HCT116 (cell line): ENCODE data around the gene TNIK. TPM values are rescaled to one million over a fixed set of nuclear protein-coding genes. Genes with fewer than 3 reads are reported as not detected.

Experiments used
- ATAC-seq: fragments of 200-7000 bp; cut with Tn5 transposase; 2 replicates; pipeline ENCODE4 v1.9.1; 2020; ENCODE audit warnings: mild to moderate bottlenecking, moderate library complexity
- BruUV-seq: library from RNA; stranded (reverse); fragments of 400-500 nt; replicated peaks from 2 replicates; lab custom pipeline; 2021; lab: Mats Ljungman, UMichigan
- CTCF ChIA-PET: fragments of 300-600 bp; sonication (Branson Sonifier 250); formaldehyde crosslinking; loops from one replicate; lab custom pipeline; 2021; ENCODE audit warnings: antibody characterized with exemption; lab: Charles Lee
- POLR2A ChIA-PET: fragments of 300-600, 350-600 bp; sonication (Branson Sonifier 250); formaldehyde crosslinking; loops from one replicate; lab custom pipeline; 2021; ENCODE audit warnings: antibody characterized with exemption; lab: Charles Lee
- RAD21 ChIA-PET, 2 experiments: fragments of 300-600 bp; sonication (Branson Sonifier 250); formaldehyde crosslinking; loops; one replicate each; lab custom pipeline; 2023; ENCODE audit warnings: low total read pairs in 2 of 2; ENCODE audit not compliant: uncharacterized antibody in 2 of 2, unreplicated experiment in 2 of 2, low non-redundant PET in 1 of 2; lab: Charles Lee
- DNase-seq: peaks from one replicate; pipeline ENCODE4 v3.0.0-alpha.2; 2010; ENCODE audit warnings: low read depth, low spot score
- H2AFZ ChIP-seq: fragments of 200-600 bp; shearing (Covaris generic), sonication (generic); 2 replicates; pipeline ENCODE4 v1.6.1; 2017; ENCODE audit warnings: low read depth, mixed run types, mixed read lengths, antibody characterized with exemption, low read length; ENCODE audit not compliant: poor library complexity, severe bottlenecking
- H3K27ac ChIP-seq: 2 replicates; pipeline ENCODE4 v1.5.1; 2012; ENCODE audit warnings: low read depth, low read length
- H3K27me3 ChIP-seq: fragments of 200-600 bp; sonication (generic); 2 replicates; pipeline ENCODE4 v1.6.1; 2016; ENCODE audit warnings: mixed run types, low read length, mixed read lengths; ENCODE audit not compliant: insufficient read depth
- H3K36me3 ChIP-seq, 2 experiments: fragments of 200-500 bp in 1 of 2; fragments of 200-600 bp in 1 of 2; sonication (Bioruptor generic) in 1 of 2; sonication (generic) in 1 of 2; 2 replicates each; pipeline versions ENCODE4 v1.5.1 to v1.6.1; 2014 to 2016; ENCODE audit warnings: low read length in 2 of 2, inconsistent platforms in 1 of 2, mixed read lengths in 1 of 2, mixed run types in 1 of 2; ENCODE audit not compliant: insufficient read depth in 2 of 2, control insufficient read depth in 1 of 2
- H3K4me1 ChIP-seq, 2 experiments: fragments of 200-600 bp in 1 of 2; sonication (generic) in 1 of 2; 2 replicates each; pipeline versions ENCODE4 v1.5.1 to v1.6.1; 2012 to 2017; ENCODE audit warnings: low read length in 2 of 2, inconsistent platforms in 1 of 2, mild to moderate bottlenecking in 1 of 2, mixed read lengths in 1 of 2, mixed run types in 1 of 2, moderate library complexity in 1 of 2; ENCODE audit not compliant: insufficient read depth in 2 of 2, control insufficient read depth in 1 of 2
- H3K4me2 ChIP-seq: fragments of 200-600 bp; sonication (generic); 2 replicates; pipeline ENCODE4 v1.6.1; 2017; ENCODE audit warnings: mixed run types, low read length, mixed read lengths
- H3K4me3 ChIP-seq, 2 experiments: fragments of 200-600 bp in 1 of 2; sonication (generic) in 1 of 2; replicated peaks in 1 of 2; 2 replicates each; pipeline ENCODE4 v1.5.1; 2011 to 2016; ENCODE audit warnings: low read length in 2 of 2, control low read depth in 1 of 2, low read depth in 1 of 2, mild to moderate bottlenecking in 1 of 2, mixed read lengths in 1 of 2, mixed run types in 1 of 2
- H3K79me2 ChIP-seq: fragments of 200-600 bp; sonication (generic); 2 replicates; pipeline ENCODE4 v1.6.1; 2017; ENCODE audit warnings: mild to moderate bottlenecking, mixed run types, low read length, moderate library complexity, mixed read lengths; ENCODE audit not compliant: insufficient read depth
- H3K9ac ChIP-seq: fragments of 200-600 bp; sonication (generic); 2 replicates; pipeline ENCODE4 v1.6.1; 2016; ENCODE audit warnings: low read length, mixed read lengths
- H3K9me2 ChIP-seq: fragments of 200-600 bp; sonication (generic), shearing (Covaris generic); 2 replicates; pipeline ENCODE4 v1.6.1; 2017; ENCODE audit warnings: mixed run types, mild to moderate bottlenecking, moderate library complexity; ENCODE audit not compliant: insufficient read depth
- H3K9me3 ChIP-seq, 2 experiments: fragments of 200-500 bp in 1 of 2; fragments of 200-600 bp in 1 of 2; sonication (Bioruptor generic) in 1 of 2; sonication (generic) in 1 of 2; 2 replicates each; pipeline ENCODE4 v1.6.1; 2014 to 2017; ENCODE audit warnings: low read length in 2 of 2, mixed read lengths in 2 of 2, inconsistent platforms in 1 of 2, low read depth in 1 of 2, mild to moderate bottlenecking in 1 of 2, mixed run types in 1 of 2, moderate library complexity in 1 of 2; ENCODE audit not compliant: control insufficient read depth in 1 of 2, insufficient read depth in 1 of 2
- H4K20me1 ChIP-seq: fragments of 200-600 bp; sonication (generic), shearing (Covaris generic); 2 replicates; pipeline ENCODE4 v1.6.1; 2017; ENCODE audit warnings: mixed run types, mild to moderate bottlenecking, moderate library complexity; ENCODE audit not compliant: insufficient read depth
- ATF3 ChIP-seq: IDR thresholded peaks from 2 replicates; pipeline ENCODE4 v1.6.1; 2012
- CBX3 ChIP-seq: IDR thresholded peaks from 2 replicates; pipeline ENCODE4 v1.6.1; 2012; ENCODE audit warnings: low read depth
- CEBPB ChIP-seq: IDR thresholded peaks from 2 replicates; pipeline ENCODE4 v1.6.1; 2012; ENCODE audit warnings: low read depth
- CTCF ChIP-seq, 3 experiments: fragments of 200-600 bp in 1 of 3; sonication (generic) in 1 of 3; IDR thresholded peaks in 2 of 3; conservative IDR thresholded peaks in 1 of 3; 2 replicates each; pipeline ENCODE4 v1.5.1; 2012 to 2017; ENCODE audit warnings: low read depth in 2 of 3, low read length in 2 of 3, antibody characterized with exemption in 1 of 3, borderline replicate concordance in 1 of 3, control low read depth in 1 of 3, mild to moderate bottlenecking in 1 of 3, mixed read lengths in 1 of 3, mixed run types in 1 of 3, moderate library complexity in 1 of 3; ENCODE audit not compliant: insufficient read depth in 1 of 3
- EGR1 ChIP-seq: IDR thresholded peaks from 2 replicates; pipeline ENCODE4 v1.6.1; 2012; ENCODE audit warnings: low read depth
- ELF1 ChIP-seq: IDR thresholded peaks from 2 replicates; pipeline ENCODE4 v1.6.1; 2012; ENCODE audit warnings: low read depth, borderline replicate concordance
- EZH2phosphoT487 ChIP-seq: fragments of 200-600 bp; IDR thresholded peaks from 2 replicates; pipeline ENCODE4 v1.6.1; 2018; ENCODE audit warnings: antibody characterized with exemption, borderline replicate concordance
- FOSL1 ChIP-seq: IDR thresholded peaks from 2 replicates; pipeline ENCODE4 v1.6.1; 2012; ENCODE audit warnings: low read depth
- JUND ChIP-seq: IDR thresholded peaks from 2 replicates; pipeline ENCODE4 v1.6.1; 2012
- MAX ChIP-seq: IDR thresholded peaks from 2 replicates; pipeline ENCODE4 v1.6.1; 2012
- POLR2A ChIP-seq: IDR thresholded peaks from 2 replicates; pipeline ENCODE4 v1.7.0; 2011; ENCODE audit warnings: borderline replicate concordance; ENCODE audit not compliant: insufficient read depth, insufficient read length; ENCODE audit errors: extremely low read depth
- POLR2AphosphoS5 ChIP-seq: IDR thresholded peaks from 2 replicates; pipeline ENCODE4 v1.6.1; 2011; ENCODE audit warnings: mild to moderate bottlenecking, low read depth, low read length, moderate library complexity
- RAD21 ChIP-seq: IDR thresholded peaks from 2 replicates; pipeline ENCODE4 v1.6.1; 2012; ENCODE audit warnings: low read depth, mild to moderate bottlenecking
- REST ChIP-seq: IDR thresholded peaks from 2 replicates; pipeline ENCODE4 v1.6.1; 2012; ENCODE audit warnings: low read depth
- SRF ChIP-seq: IDR thresholded peaks from 2 replicates; pipeline ENCODE4 v1.6.1; 2012; ENCODE audit warnings: low read depth
- YY1 ChIP-seq: IDR thresholded peaks from 2 replicates; pipeline ENCODE4 v1.6.1; 2011; ENCODE audit warnings: low read length, low read depth, moderate library complexity, mild to moderate bottlenecking; ENCODE audit not compliant: insufficient replicate concordance; ENCODE audit errors: extremely low read depth
- ZFX ChIP-seq: fragments of 450-650 bp; IDR thresholded peaks from 2 replicates; pipeline ENCODE4 v1.6.1; 2017
- ZNF274 ChIP-seq: fragments of 200-500 bp; sonication (Bioruptor generic); IDR thresholded peaks from 2 replicates; pipeline ENCODE4 v1.6.1; 2014; ENCODE audit warnings: mild to moderate bottlenecking, low read depth, low read length, inconsistent platforms
- intact Hi-C: fragments of 100-400 bp; cut with micrococcal nuclease; formaldehyde crosslinking; loops from 2 replicates; pipeline ENCODE4 v1.10.0; 2022
- total RNA-seq: library from RNA; stranded (reverse); gene quantifications from one replicate; pipeline ENCODE4 v1.2.1, GENCODE V29; 2021; ENCODE audit not compliant: unreplicated experiment

TNIK gene
- total RNA-seq, 1 experiment from 2014 or later = 24.1 TPM

GRCh38 chr3:171420667-171421066 lies 39.5 kb downstream of the TNIK start:
- Histone ChIP-seq H3K36me3 (no peaks in the 10 kb centered on the region), H3K4me1 (peaks cover 0 to 9% of the 10 kb centered on the region in 2 experiments; a peak in 1 of 4 replicates), H3K4me2 (no peak overlapping the region), H4K20me1 (no peaks in the 10 kb centered on the region), H3K79me2 (no peaks in the 10 kb centered on the region), H3K27ac (no peak overlapping the region), H3K27me3 (no peaks in the 10 kb centered on the region), H3K4me3 (no peak overlapping the region), H3K9ac (no peak overlapping the region), H3K9me2 (no peaks in the 10 kb centered on the region), H2AFZ (no peak overlapping the region), H3K9me3 (no peaks in the 10 kb centered on the region)
- BruUV-seq = no TSS peak
- no peak for ATAC-seq
- no peak for DNase-seq
- TF ChIP-seq CBX3 (no peak), EZH2phosphoT487 (no peak), ATF3 (no peak)
- intact Hi-C loops = no loop called here
- RAD21 ChIA-PET = no interaction called here
- CTCF ChIA-PET = no interaction called here
- POLR2A ChIA-PET = no interaction called here

GRCh38 chr3:171419457-171419856 lies 40.7 kb downstream of the TNIK start:
- H2AFZ ChIP-seq = no peak overlapping the region
- H3K9me3 ChIP-seq = no peaks in the 10 kb centered on the region
- no peaks in the 10 kb centered on the region for H4K20me1 ChIP-seq
- DNase-seq (no peak), ATAC-seq (no peak)
- H3K9ac ChIP-seq = no peak overlapping the region
- POLR2A ChIA-PET = no interaction called here
- no TSS peak for BruUV-seq
- H3K4me1 ChIP-seq = peaks cover 0 to 17% of the 10 kb centered on the region in 2 experiments; a peak in 1 of 4 replicates
- no peaks in the 10 kb centered on the region for H3K79me2 ChIP-seq
- no peaks in the 10 kb centered on the region for H3K36me3 ChIP-seq
- H3K27ac ChIP-seq = no peak overlapping the region
- no peaks in the 10 kb centered on the region for H3K9me2 ChIP-seq
- RAD21 ChIA-PET = no interaction called here
- H3K4me3 ChIP-seq = no peak overlapping the region
- no peak overlapping the region for H3K4me2 ChIP-seq
- H3K27me3 ChIP-seq = no peaks in the 10 kb centered on the region
- CTCF ChIA-PET = no interaction called here
- intact Hi-C loops = no loop called here
- TF ChIP-seq CEBPB (no peak), EGR1 (no peak), EZH2phosphoT487 (no peak), POLR2AphosphoS5 (no peak), REST (no peak), ELF1 (no peak), FOSL1 (no peak), SRF (no peak), ZNF274 (no peak), POLR2A (no peak), CTCF (IDR thresholded peaks at IDR 0.05 in 2 of 3, conservative IDR thresholded peaks at IDR 0.05 in 1 of 3; ENCODE audit: borderline replicate concordance in 1 of 3, insufficient read depth in 1 of 3, low read depth in 2 of 3, low read length in 2 of 3) (no peak), ZFX (no peak), MAX (no peak), JUND (no peak), YY1 (no peak), RAD21 (no peak)
